Fibroblast of pulmonary artery (primary cell): ENCODE results near the gene SENP1.

Experiments
- DNase-seq: peaks from one replicate; pipeline ENCODE4 v3.0.0-alpha.2; 2010; ENCODE audit warnings: low read depth
- H3K4me3 ChIP-seq: replicated peaks from 2 replicates; pipeline ENCODE4 v1.5.1; 2011; ENCODE audit warnings: low read depth, mild to moderate bottlenecking, control low read depth, low read length, moderate library complexity
- CTCF ChIP-seq: IDR thresholded peaks from 2 replicates; pipeline ENCODE4 v1.5.1; 2011; ENCODE audit warnings: mild to moderate bottlenecking, control low read depth, low read length, inconsistent platforms; ENCODE audit errors: missing control alignments

The SENP1 gene

GRCh38 chr12:47995981-47996401, 109.9 kb downstream of the SENP1 start:
- peak; percentile 71 for DNase-seq
- no peak overlapping the region for H3K4me3 ChIP-seq
- TF ChIP-seq CTCF: no peak

GRCh38 chr12:47993491-47993890, 112.4 kb downstream of the SENP1 start:
- DNase-seq: no peak
- TF ChIP-seq CTCF: no peak
- H3K4me3 ChIP-seq: no peak overlapping the region
